Panc1 (cell line): ENCODE data around the gene FGF22. TPM values are rescaled to one million over a fixed set of nuclear protein-coding genes. Genes with fewer than 3 reads are reported as not detected.

Experiments
- ATAC-seq: fragments of 200-7000 bp; cut with Tn5 transposase; 2 replicates; pipeline ENCODE4 v1.9.1; 2020; ENCODE audit warnings: mild to moderate bottlenecking, moderate library complexity
- BruUV-seq: library from RNA; stranded (reverse); fragments of 400-500 nt; replicated peaks from 2 replicates; lab custom pipeline; 2021; lab: Mats Ljungman, UMichigan
- CTCF ChIA-PET: fragments of 300-600 bp; sonication (Branson Sonifier 250); formaldehyde crosslinking; loops from one replicate; lab custom pipeline; 2022; ENCODE audit warnings: antibody characterized with exemption; lab: Charles Lee
- POLR2A ChIA-PET: fragments of 300-600 bp; sonication (Branson Sonifier 250); formaldehyde crosslinking; loops from one replicate; lab custom pipeline; 2022; ENCODE audit warnings: antibody characterized with exemption; lab: Charles Lee
- DNase-seq: peaks from one replicate; pipeline ENCODE4 v3.0.0-alpha.2; 2010; ENCODE audit warnings: low read depth, low spot score
- H3K27ac ChIP-seq: 2 replicates; pipeline ENCODE4 v1.5.1; 2011; ENCODE audit warnings: mild to moderate bottlenecking, low read length, inconsistent platforms
- H3K27me3 ChIP-seq: fragments of 200-500 bp; sonication (Bioruptor generic); 2 replicates; pipeline ENCODE4 v1.6.0; 2014; ENCODE audit warnings: low read length, inconsistent platforms; ENCODE audit not compliant: control insufficient read depth, insufficient read depth
- H3K36me3 ChIP-seq: fragments of 200-500 bp; sonication (Bioruptor generic); 2 replicates; pipeline ENCODE4 v1.5.1; 2014; ENCODE audit warnings: inconsistent platforms, mild to moderate bottlenecking, low read length, moderate library complexity; ENCODE audit not compliant: control insufficient read depth, insufficient read depth
- H3K4me1 ChIP-seq: 2 replicates; pipeline ENCODE4 v1.5.1; 2011; ENCODE audit warnings: inconsistent platforms, mild to moderate bottlenecking, low read length, moderate library complexity; ENCODE audit not compliant: control insufficient read depth, insufficient read depth
- H3K4me3 ChIP-seq, 2 experiments: 2 replicates each; pipeline ENCODE4 v1.5.1; 2011 to 2012; ENCODE audit warnings: low read depth in 2 of 2, low read length in 2 of 2, mild to moderate bottlenecking in 2 of 2, inconsistent platforms in 1 of 2, moderate library complexity in 1 of 2
- H3K9me3 ChIP-seq: fragments of 200-500 bp; sonication (Bioruptor generic); 2 replicates; pipeline ENCODE4 v1.5.1; 2014; ENCODE audit warnings: low read depth, mild to moderate bottlenecking, inconsistent platforms, low read length, moderate library complexity; ENCODE audit not compliant: control insufficient read depth, insufficient read depth
- CTCF ChIP-seq: fragments of 450-650 bp; IDR thresholded peaks from 2 replicates; pipeline ENCODE4 v1.5.1; 2017; ENCODE audit warnings: mild to moderate bottlenecking
- POLR2AphosphoS5 ChIP-seq: IDR thresholded peaks from 2 replicates; pipeline ENCODE4 v1.6.1; 2012; ENCODE audit warnings: mild to moderate bottlenecking, low read depth, low read length, moderate library complexity
- SIN3A ChIP-seq: IDR thresholded peaks from 2 replicates; pipeline ENCODE4 v1.6.1; 2012; ENCODE audit warnings: low read depth, mild to moderate bottlenecking, low read length, moderate library complexity, borderline replicate concordance; ENCODE audit not compliant: insufficient read depth
- TCF7L2 ChIP-seq: IDR thresholded peaks from 2 replicates; pipeline ENCODE4 v1.6.1; 2011; ENCODE audit warnings: mild to moderate bottlenecking, low read depth, low read length, inconsistent platforms
- in situ Hi-C: cut with HindIII; loops from 2 replicates; pipeline ENCODE4 v1.10.0; 2016; ENCODE audit warnings: low sequenced_read_pairs, low pct_unique_long_range_greater_than_20kb
- intact Hi-C: fragments of 100-400 bp; cut with micrococcal nuclease; formaldehyde crosslinking; loops from one replicate; pipeline ENCODE4 v1.10.0; 2022; ENCODE audit not compliant: unreplicated experiment
- total RNA-seq: library from RNA; stranded (reverse); gene quantifications from one replicate; pipeline ENCODE4 v1.2.1, GENCODE V29; 2021; ENCODE audit not compliant: unreplicated experiment
- TF ChIP-seq, protein P1 (sequence below), 2 experiments: IDR thresholded peaks; 2 replicates each; pipeline ENCODE4 v1.6.1; 2011 to 2012; ENCODE audit warnings: low read depth in 2 of 2, control low read depth in 1 of 2, low read length in 1 of 2, mild to moderate bottlenecking in 1 of 2, moderate library complexity in 1 of 2; ENCODE audit not compliant: insufficient read depth in 1 of 2

The FGF22 gene
- total RNA-seq, 1 experiment from 2014 or later, result 0.72 TPM

GRCh38 chr19:676007-676338 is 36.3 kb downstream of the FGF22 start:
- no TSS peak for BruUV-seq
- POLR2A ChIA-PET, result interaction anchor here (0.5 kb wide), 1 partner anchor 29 kb away, joined by 3 read pairs; no protein-coding TSS in a partner anchor
- H3K4me3 ChIP-seq, result peak overlapping the region; percentile 46 to 48
- DNase-seq (no peak), ATAC-seq (no peak)
- H3K4me1 ChIP-seq, result peaks cover 22% of the 10 kb centered on the region
- H3K27me3 ChIP-seq, result no peaks in the 10 kb centered on the region
- intact Hi-C loops, result no loop called here
- H3K9me3 ChIP-seq, result no peaks in the 10 kb centered on the region
- CTCF ChIA-PET, result interaction anchor here (0.6 kb wide), 2 partner anchors 53 to 437 kb away, joined by 3 read pairs; no protein-coding TSS in a partner anchor
- TF ChIP-seq TCF7L2 (no peak), SIN3A (no peak), CTCF (no peak), POLR2AphosphoS5 (no peak)
- TF ChIP-seq, protein P1, sequence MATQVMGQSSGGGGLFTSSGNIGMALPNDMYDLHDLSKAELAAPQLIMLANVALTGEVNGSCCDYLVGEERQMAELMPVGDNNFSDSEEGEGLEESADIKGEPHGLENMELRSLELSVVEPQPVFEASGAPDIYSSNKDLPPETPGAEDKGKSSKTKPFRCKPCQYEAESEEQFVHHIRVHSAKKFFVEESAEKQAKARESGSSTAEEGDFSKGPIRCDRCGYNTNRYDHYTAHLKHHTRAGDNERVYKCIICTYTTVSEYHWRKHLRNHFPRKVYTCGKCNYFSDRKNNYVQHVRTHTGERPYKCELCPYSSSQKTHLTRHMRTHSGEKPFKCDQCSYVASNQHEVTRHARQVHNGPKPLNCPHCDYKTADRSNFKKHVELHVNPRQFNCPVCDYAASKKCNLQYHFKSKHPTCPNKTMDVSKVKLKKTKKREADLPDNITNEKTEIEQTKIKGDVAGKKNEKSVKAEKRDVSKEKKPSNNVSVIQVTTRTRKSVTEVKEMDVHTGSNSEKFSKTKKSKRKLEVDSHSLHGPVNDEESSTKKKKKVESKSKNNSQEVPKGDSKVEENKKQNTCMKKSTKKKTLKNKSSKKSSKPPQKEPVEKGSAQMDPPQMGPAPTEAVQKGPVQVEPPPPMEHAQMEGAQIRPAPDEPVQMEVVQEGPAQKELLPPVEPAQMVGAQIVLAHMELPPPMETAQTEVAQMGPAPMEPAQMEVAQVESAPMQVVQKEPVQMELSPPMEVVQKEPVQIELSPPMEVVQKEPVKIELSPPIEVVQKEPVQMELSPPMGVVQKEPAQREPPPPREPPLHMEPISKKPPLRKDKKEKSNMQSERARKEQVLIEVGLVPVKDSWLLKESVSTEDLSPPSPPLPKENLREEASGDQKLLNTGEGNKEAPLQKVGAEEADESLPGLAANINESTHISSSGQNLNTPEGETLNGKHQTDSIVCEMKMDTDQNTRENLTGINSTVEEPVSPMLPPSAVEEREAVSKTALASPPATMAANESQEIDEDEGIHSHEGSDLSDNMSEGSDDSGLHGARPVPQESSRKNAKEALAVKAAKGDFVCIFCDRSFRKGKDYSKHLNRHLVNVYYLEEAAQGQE (IDR thresholded peaks at IDR 0.05; ENCODE audit: insufficient read depth in 1 of 2, low read depth in 2 of 2, low read length in 1 of 2), result no peak
- H3K27ac ChIP-seq, result no peak overlapping the region
- in situ Hi-C loops, result no loop called here
- no peaks in the 10 kb centered on the region for H3K36me3 ChIP-seq

- ATAC-seq, result peak; percentile 5; the same call in 1 of the 2 replicates
- CTCF ChIA-PET, result interaction anchor here (0.6 kb wide), 1 partner anchor 53 kb away, joined by 4 read pairs; no protein-coding TSS in a partner anchor
- POLR2A ChIA-PET, result interaction anchor here (0.5 to 0.9 kb wide), 3 partner anchors 28 to 35 kb away, joined by 3 to 5 read pairs (median 3); no protein-coding TSS in a partner anchor
Observed at GRCh38 chr19:676339-677105, 36.8 kb downstream of the FGF22 start, which contains the start of gene FSTL3. FSTL3 (plus strand) TSS chr19:676392; CDS start chr19:676424, 32 bp downstream.

More at GRCh38 chr19:676339-677105, 36.8 kb downstream of the FGF22 start, which contains the start of gene FSTL3:
- no peaks in the 10 kb centered on the region for H3K9me3 ChIP-seq
- no peaks in the 10 kb centered on the region for H3K27me3 ChIP-seq
- intact Hi-C loops, result no loop called here
- no peaks in the 10 kb centered on the region for H3K36me3 ChIP-seq
- in situ Hi-C loops, result no loop called here
- peak within 1 kb of the TSS; percentile 72 for H3K27ac ChIP-seq
- DNase-seq, result no peak
- BruUV-seq, result no TSS peak
- H3K4me1 ChIP-seq, result peaks cover 22% of the 10 kb centered on the region
- H3K4me3 ChIP-seq, result peak within 1 kb of the TSS; percentile 48 to 68
- TF ChIP-seq POLR2AphosphoS5 (peak; percentile 52), TCF7L2 (no peak), SIN3A (no peak), CTCF (no peak)
- TF ChIP-seq, protein P1 (IDR thresholded peaks at IDR 0.05; ENCODE audit: insufficient read depth in 1 of 2, low read depth in 2 of 2, low read length in 1 of 2), result no peak
